Neural cell (in vitro differentiated cells): ENCODE data around the gene THAP7. TPM values are rescaled to one million over a fixed set of nuclear protein-coding genes. Genes with fewer than 3 reads are reported as not detected.

Experiments
- H2AFZ ChIP-seq: fragments of 200-600, 300-800 bp; sonication (generic), shearing (Covaris generic); 2 replicates; pipeline ENCODE4 v1.6.0; 2014; ENCODE audit warnings: low read depth, mild to moderate bottlenecking, antibody characterized with exemption, low read length, moderate library complexity
- H3F3A ChIP-seq: fragments of 200-600 bp; shearing (Covaris generic); 2 replicates; pipeline ENCODE4 v1.6.1; 2016; ENCODE audit warnings: mild to moderate bottlenecking, moderate library complexity, mixed read lengths, antibody characterized with exemption, low read length; ENCODE audit not compliant: insufficient read depth, poor library complexity, severe bottlenecking
- H3K27ac ChIP-seq: fragments of 200-600, 300-800 bp; sonication (generic), shearing (Covaris generic); 2 replicates; pipeline ENCODE4 v1.5.1; 2014; ENCODE audit warnings: mild to moderate bottlenecking, low read length, moderate library complexity
- H3K27me3 ChIP-seq: fragments of 300-800, 200-600 bp; sonication (generic), shearing (Covaris generic); 2 replicates; pipeline ENCODE4 v1.6.0; 2014; ENCODE audit warnings: mild to moderate bottlenecking, low read depth, low read length, moderate library complexity; ENCODE audit not compliant: insufficient read depth
- H3K36me3 ChIP-seq: fragments of 300-800, 200-600 bp; sonication (generic), shearing (Covaris generic); 2 replicates; pipeline ENCODE4 v1.5.1; 2014; ENCODE audit warnings: mild to moderate bottlenecking, antibody characterized with exemption, low read length, moderate library complexity; ENCODE audit not compliant: insufficient read depth
- H3K4me2 ChIP-seq: fragments of 300-800, 200-600 bp; sonication (generic), shearing (Covaris generic); 2 replicates; pipeline ENCODE4 v1.6.0; 2014; ENCODE audit warnings: mild to moderate bottlenecking, low read length
- H3K4me3 ChIP-seq: fragments of 300-800, 200-600 bp; sonication (generic), shearing (Covaris generic); 2 replicates; pipeline ENCODE4 v1.5.1; 2014; ENCODE audit warnings: mild to moderate bottlenecking, low read length, moderate library complexity
- H3K79me2 ChIP-seq: fragments of 200-600 bp; shearing (Covaris generic); replicated peaks from 2 replicates; pipeline ENCODE4 v1.6.0; 2014; ENCODE audit warnings: mild to moderate bottlenecking, low read length, moderate library complexity; ENCODE audit not compliant: insufficient read depth
- H3K9ac ChIP-seq: fragments of 300-800, 200-600 bp; sonication (generic), shearing (Covaris generic); 2 replicates; pipeline ENCODE4 v1.6.1; 2016; ENCODE audit warnings: mild to moderate bottlenecking, low read length, mixed read lengths
- H3K9me2 ChIP-seq: fragments of 200-600 bp; shearing (Covaris generic); 2 replicates; pipeline ENCODE4 v1.6.1; 2016; ENCODE audit warnings: mild to moderate bottlenecking, low read length, mixed read lengths; ENCODE audit not compliant: insufficient read depth
- H3K9me3 ChIP-seq: fragments of 200-600, 300-800 bp; sonication (generic), shearing (Covaris generic); 2 replicates; pipeline ENCODE4 v1.6.1; 2016; ENCODE audit warnings: mild to moderate bottlenecking, mixed run types, low read length, moderate library complexity, mixed read lengths
- H4K20me1 ChIP-seq: fragments of 200-600 bp; shearing (Covaris generic); 2 replicates; pipeline ENCODE4 v1.6.1; 2016; ENCODE audit warnings: mild to moderate bottlenecking, mixed run types; ENCODE audit not compliant: insufficient read depth
- EP300 ChIP-seq: fragments of 450-650 bp; conservative IDR thresholded peaks from 2 replicates; pipeline ENCODE4 v1.6.1; 2014; ENCODE audit warnings: antibody characterized with exemption, mild to moderate bottlenecking, moderate library complexity; ENCODE audit not compliant: poor library complexity, severe bottlenecking
- EZH2 ChIP-seq: fragments of 200-600, 300-800 bp; shearing (Covaris generic), sonication (generic); IDR thresholded peaks from 2 replicates; pipeline ENCODE4 v1.6.1; 2014; ENCODE audit warnings: antibody characterized with exemption, low read length, borderline replicate concordance, mild to moderate bottlenecking; ENCODE audit not compliant: insufficient read depth, poor library complexity, severe bottlenecking
- MXI1 ChIP-seq: fragments of 450-650 bp; conservative IDR thresholded peaks from 2 replicates; pipeline ENCODE4 v1.6.1; 2014; ENCODE audit warnings: antibody characterized with exemption, mild to moderate bottlenecking; ENCODE audit not compliant: poor library complexity, severe bottlenecking
- POLR2AphosphoS5 ChIP-seq: IDR thresholded peaks from 2 replicates; pipeline ENCODE4 v1.6.1; 2012
- SMC3 ChIP-seq: fragments of 450-650 bp; conservative IDR thresholded peaks from 2 replicates; pipeline ENCODE4 v1.6.1; 2014; ENCODE audit warnings: antibody characterized with exemption, mild to moderate bottlenecking, moderate library complexity; ENCODE audit not compliant: poor library complexity
- TAF1 ChIP-seq: IDR thresholded peaks from 2 replicates; pipeline ENCODE4 v1.6.1; 2012; ENCODE audit warnings: low read depth
- polyA plus RNA-seq: library from polyadenylated mRNA; depleted of rRNA; stranded (reverse); fragments of >200 nt; gene quantifications from 2 replicates; pipeline ENCODE4 v1.2.3, GENCODE V29; 2014
- TF ChIP-seq, protein P1 (sequence below): IDR thresholded peaks from 2 replicates; pipeline ENCODE4 v1.6.1; 2012; ENCODE audit warnings: borderline replicate concordance

THAP7 gene
- polyA plus RNA-seq, 1 donor from 2014 or later = 28.7 TPM

DNA sequence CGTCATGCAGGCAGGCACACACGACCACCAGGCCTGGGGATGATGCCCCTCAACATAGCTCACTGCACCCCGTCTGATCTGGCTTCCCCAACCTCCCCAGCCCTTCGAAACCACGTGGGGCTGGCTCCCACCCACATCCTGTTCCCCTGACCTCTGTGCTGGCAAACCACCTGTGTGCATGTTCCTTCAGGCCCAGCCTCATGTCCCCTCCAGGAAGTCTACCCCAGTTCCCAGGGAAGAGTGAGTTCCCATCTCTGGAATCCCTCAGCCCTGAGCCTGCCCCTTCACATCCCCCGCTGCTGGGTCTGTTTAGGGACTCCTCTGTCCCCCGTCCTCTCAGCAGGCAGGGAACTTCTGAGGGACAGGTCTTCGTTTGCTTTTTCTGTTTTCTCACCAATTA, 23.3 kb upstream of the THAP7 start:
- H3K4me2 ChIP-seq = no peak overlapping the region
- no peaks in the 10 kb centered on the region for H3K9me3 ChIP-seq
- H4K20me1 ChIP-seq = no peaks in the 10 kb centered on the region
- H3K9me2 ChIP-seq = no peaks in the 10 kb centered on the region
- no peak overlapping the region for H3K9ac ChIP-seq
- H3K36me3 ChIP-seq = no peaks in the 10 kb centered on the region
- TF ChIP-seq EP300 (no peak), SMC3 (no peak), MXI1 (no peak), EZH2 (no peak), POLR2AphosphoS5 (no peak)
- TF ChIP-seq, protein P1, sequence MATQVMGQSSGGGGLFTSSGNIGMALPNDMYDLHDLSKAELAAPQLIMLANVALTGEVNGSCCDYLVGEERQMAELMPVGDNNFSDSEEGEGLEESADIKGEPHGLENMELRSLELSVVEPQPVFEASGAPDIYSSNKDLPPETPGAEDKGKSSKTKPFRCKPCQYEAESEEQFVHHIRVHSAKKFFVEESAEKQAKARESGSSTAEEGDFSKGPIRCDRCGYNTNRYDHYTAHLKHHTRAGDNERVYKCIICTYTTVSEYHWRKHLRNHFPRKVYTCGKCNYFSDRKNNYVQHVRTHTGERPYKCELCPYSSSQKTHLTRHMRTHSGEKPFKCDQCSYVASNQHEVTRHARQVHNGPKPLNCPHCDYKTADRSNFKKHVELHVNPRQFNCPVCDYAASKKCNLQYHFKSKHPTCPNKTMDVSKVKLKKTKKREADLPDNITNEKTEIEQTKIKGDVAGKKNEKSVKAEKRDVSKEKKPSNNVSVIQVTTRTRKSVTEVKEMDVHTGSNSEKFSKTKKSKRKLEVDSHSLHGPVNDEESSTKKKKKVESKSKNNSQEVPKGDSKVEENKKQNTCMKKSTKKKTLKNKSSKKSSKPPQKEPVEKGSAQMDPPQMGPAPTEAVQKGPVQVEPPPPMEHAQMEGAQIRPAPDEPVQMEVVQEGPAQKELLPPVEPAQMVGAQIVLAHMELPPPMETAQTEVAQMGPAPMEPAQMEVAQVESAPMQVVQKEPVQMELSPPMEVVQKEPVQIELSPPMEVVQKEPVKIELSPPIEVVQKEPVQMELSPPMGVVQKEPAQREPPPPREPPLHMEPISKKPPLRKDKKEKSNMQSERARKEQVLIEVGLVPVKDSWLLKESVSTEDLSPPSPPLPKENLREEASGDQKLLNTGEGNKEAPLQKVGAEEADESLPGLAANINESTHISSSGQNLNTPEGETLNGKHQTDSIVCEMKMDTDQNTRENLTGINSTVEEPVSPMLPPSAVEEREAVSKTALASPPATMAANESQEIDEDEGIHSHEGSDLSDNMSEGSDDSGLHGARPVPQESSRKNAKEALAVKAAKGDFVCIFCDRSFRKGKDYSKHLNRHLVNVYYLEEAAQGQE = no peak
- H3K79me2 ChIP-seq = no peaks in the 10 kb centered on the region
- H3F3A ChIP-seq = no peaks in the 10 kb centered on the region
- no peak overlapping the region for H2AFZ ChIP-seq
- H3K27ac ChIP-seq = no peak overlapping the region
- no peak overlapping the region for H3K4me3 ChIP-seq
- no peaks in the 10 kb centered on the region for H3K27me3 ChIP-seq

DNA sequence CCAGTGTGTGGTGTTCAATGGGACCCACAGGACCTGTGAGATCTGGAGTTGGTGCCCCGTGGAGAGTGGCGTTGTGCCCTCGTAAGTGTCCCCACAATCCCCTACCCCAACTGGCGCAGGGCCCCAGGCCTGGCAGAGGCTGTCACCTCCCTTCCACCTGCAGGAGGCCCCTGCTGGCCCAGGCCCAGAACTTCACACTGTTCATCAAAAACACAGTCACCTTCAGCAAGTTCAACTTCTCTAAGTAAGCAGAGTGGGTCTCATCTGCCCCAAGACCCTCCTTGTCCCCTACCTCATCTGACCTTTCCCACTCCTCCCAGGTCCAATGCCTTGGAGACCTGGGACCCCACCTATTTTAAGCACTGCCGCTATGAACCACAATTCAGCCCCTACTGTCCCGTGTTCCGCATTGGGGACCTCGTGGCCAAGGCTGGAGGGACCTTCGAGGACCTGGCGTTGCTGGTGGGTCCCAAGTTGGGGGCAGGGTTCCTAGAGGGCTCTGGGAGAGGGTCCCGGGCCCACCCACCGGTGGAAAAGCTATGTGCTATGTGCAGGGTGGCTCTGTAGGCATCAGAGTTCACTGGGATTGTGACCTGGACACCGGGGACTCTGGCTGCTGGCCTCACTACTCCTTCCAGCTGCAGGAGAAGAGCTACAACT, 21.2 kb upstream of the THAP7 start:
- Histone ChIP-seq H3K36me3 (no peaks in the 10 kb centered on the region), H3K27me3 (no peaks in the 10 kb centered on the region), H3K27ac (no peak overlapping the region), H2AFZ (no peak overlapping the region), H3K9me2 (no peaks in the 10 kb centered on the region), H3F3A (no peaks in the 10 kb centered on the region), H3K79me2 (no peaks in the 10 kb centered on the region), H3K4me3 (no peak overlapping the region), H3K4me2 (no peak overlapping the region), H3K9me3 (no peaks in the 10 kb centered on the region), H3K9ac (no peak overlapping the region), H4K20me1 (no peaks in the 10 kb centered on the region)
- TF ChIP-seq, protein P1 = no peak
- TF ChIP-seq TAF1 (no peak), SMC3 (no peak), EZH2 (no peak), EP300 (no peak), POLR2AphosphoS5 (no peak), MXI1 (no peak)
